GM18507 (cell line): ENCODE measurements around the gene CCDC63.
A peak's percentile ranks its signal among the peaks of the same experiment; 100 is the strongest.

ENCODE experiments used
- DNase-seq: peaks from one replicate; pipeline ENCODE4 v3.0.0; 2011; ENCODE audit warnings: low read depth; ENCODE audit not compliant: insufficient read length; ENCODE audit errors: extremely low spot score
- FAIRE-seq: peaks from 2 replicates; lab custom pipeline; 2011; peaks lifted over from hg19 to GRCh38; lab: Jason Lieb, UNC

The CCDC63 gene

GRCh38 chr12:110917467-110917866 is 70.7 kb downstream of the CCDC63 start:
- DNase-seq, result no peak
- FAIRE-seq, result no peak

GRCh38 chr12:110917961-110918360 is 71.2 kb downstream of the CCDC63 start:
- DNase-seq (no peak), FAIRE-seq (no peak)

- FAIRE-seq, result no peak
- no peak for DNase-seq
Measured at GRCh38 chr12:110919720-110920119, 72.9 kb downstream of the CCDC63 start.

- no peak for FAIRE-seq
Measured at GRCh38 chr12:110920324-110920910, 73.6 kb downstream of the CCDC63 start, which contains the start of gene MYL2. Gene MYL2 (minus strand): TSS chr12:110920579. CDS start chr12:110920529, 50 bp downstream.

DNA sequence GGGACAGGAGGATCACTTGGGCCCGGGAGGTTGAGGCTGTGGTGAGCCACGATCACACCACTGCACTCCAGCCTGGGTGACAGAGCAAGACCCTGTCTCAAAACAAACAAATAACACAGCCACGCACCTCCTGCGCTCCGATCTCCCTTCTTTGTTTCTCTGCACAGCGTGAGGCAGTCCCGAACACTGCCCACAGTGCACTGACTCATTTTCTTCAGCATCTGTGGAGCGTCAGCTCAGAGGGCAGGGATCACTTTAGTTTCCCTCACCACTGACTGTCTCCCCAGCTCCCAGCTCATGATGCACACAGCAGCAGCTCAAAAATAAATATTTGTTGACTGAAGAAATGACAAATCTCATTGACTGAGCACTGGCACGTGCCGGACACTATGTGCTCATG is 74.5 kb downstream of the CCDC63 start:
- DNase-seq (no peak), FAIRE-seq (no peak)

More at GRCh38 chr12:110920324-110920910, 73.6 kb downstream of the CCDC63 start, which contains the start of gene MYL2:
- DNase-seq, result no peak

- no peak for FAIRE-seq
Measured at GRCh38 chr12:110922652-110923051, 75.9 kb downstream of the CCDC63 start.

GRCh38 chr12:110923192-110923591 is 76.4 kb downstream of the CCDC63 start:
- no peak for DNase-seq

More at GRCh38 chr12:110922652-110923051, 75.9 kb downstream of the CCDC63 start:
- DNase-seq, result no peak

DNA sequence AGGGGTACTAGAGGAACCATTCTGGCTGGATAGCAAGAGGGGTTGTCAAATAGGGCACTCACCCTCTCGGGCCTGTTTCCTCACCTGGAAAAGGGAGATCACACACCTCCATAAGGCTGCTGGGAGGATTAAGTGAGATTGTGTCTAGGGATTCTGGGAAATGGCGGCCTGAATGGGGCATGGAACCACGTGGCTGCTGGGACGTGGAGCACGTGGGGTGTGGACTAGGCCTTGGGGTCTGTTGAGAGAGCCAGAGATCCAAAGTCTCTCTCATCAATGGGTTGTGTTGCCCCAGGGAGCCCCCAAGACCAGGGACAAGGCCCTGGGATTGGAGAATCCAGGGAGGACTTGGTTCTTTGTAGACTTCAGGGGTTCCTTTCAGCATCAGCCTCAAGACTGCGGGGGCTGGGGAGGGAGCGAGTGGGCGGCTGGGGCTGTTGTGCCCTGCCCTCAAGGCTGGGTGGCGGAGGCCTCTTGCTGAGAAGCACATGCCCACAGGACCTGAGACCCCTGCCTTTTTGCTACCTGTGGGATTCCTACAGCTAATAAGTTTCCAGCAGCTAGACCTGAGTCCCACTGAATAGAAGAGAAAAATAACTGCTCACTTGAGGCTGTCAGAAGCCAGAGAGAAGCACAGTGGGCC is 77.0 kb downstream of the CCDC63 start:
- no peak for DNase-seq
- no peak for FAIRE-seq

More at GRCh38 chr12:110923192-110923591, 76.4 kb downstream of the CCDC63 start:
- FAIRE-seq, result no peak

- no peak for FAIRE-seq
- DNase-seq, result no peak
Measured at GRCh38 chr12:110927546-110927945, 80.8 kb downstream of the CCDC63 start.

GRCh38 chr12:110928700-110929099 is 81.9 kb downstream of the CCDC63 start:
- FAIRE-seq, result no peak

GRCh38 chr12:110929818-110930217 is 83.0 kb downstream of the CCDC63 start:
- no peak for FAIRE-seq
- no peak for DNase-seq

More at GRCh38 chr12:110928700-110929099, 81.9 kb downstream of the CCDC63 start:
- DNase-seq, result no peak

DNA sequence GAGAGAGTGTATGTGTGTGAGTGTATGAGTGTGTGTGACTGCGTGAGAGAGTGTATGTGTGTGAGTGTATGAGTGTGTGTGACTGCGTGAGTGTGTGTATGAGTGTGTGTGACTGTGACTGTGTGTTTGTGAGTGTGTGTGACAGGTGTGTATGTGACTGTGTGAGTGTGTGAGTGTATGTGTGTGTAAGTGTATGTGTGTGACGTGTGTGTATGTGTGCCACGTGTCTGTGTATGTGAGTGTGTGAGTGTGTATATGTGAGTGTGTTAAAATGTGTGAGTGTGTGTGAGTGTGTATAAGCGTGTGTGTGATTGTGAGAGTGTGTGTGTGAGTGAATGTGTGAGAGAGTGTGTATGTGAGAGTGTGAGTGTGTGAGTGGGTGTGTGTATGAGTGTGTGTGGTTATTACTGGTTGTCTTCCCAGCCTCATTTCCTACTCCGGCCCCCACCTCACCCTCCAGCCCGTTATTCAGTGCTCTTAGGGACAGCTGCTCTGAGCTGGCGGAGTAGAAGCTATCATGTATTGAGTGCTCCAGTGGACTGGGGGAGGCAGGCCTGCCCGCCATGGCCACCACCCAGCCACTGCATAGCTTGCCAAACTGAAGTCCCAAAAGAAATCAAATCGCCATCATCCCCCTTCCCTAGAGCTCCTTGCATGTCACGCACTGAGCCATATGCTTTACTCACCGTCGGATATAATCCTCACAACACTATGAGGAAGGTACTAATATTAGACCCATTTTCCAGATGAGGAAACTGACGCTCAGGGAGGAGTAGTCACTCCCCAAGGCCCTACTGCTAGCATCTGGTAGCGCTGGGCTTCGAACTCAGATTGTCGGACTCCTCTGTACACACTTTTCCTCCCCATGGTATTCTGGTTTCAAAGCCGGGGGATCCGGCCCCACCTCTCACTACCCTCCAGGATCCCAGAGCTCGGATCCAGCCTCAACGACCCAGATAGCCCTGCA is 83.8 kb downstream of the CCDC63 start:
- FAIRE-seq (peak; percentile 52), DNase-seq (no peak)

DNA sequence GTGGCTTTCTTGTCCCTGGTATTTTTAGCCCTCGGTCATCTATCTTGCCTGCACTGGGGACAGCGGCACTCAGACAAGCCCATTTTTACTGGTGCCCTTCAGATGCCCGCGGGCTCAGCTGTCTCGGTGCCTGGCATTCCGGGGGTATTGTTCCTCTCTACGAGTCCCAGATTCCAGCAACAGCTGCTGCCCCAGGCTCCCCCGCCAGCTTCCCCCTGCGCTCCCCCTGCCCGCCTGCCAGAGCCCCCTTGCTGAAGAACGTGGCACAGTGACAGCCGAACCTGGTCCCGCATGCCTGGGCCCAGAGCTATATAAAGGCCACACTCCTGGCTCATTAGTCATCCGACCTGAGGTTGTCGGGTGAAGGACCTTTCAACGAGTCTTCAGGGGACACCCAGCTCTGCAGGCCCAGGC is 84.5 kb downstream of the CCDC63 start:
- FAIRE-seq (no peak), DNase-seq (no peak)

- DNase-seq (no peak), FAIRE-seq (no peak)
Measured at GRCh38 chr12:110932046-110932445, 85.3 kb downstream of the CCDC63 start.

DNA sequence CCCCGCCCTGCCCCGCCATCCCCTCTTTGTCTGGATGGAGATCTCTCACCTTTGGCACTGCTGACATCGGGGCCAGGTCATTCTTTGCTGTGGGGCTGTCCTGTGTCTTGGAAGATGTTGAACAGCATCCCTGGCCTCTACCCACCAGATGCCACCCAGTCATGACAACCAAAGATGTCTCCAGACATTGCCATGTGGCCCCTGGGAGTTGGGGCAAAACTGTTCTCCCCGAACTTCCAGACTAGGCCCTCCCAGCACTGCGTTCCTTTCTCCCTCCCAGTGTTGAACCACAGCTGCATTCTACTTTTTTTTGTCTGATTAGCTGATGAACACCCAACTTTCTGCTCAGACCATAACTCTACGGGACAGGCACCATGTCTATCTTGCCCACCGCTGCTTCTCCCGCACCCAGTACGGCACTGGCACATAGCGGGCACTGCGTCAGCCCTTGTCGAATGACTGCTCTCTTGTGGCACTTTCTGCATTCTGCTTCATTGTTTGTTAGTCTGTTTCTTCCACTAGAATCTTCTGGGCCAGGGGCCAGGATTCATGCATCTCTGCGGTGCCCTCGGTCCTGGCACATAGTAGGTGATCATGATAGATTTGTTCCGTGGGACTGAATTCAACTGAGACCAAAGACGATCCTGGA is 86.7 kb downstream of the CCDC63 start:
- DNase-seq (no peak), FAIRE-seq (no peak)

- DNase-seq, result no peak
- FAIRE-seq, result no peak
Measured at GRCh38 chr12:110934093-110934852, 87.5 kb downstream of the CCDC63 start.

- DNase-seq (no peak), FAIRE-seq (no peak)
Measured at GRCh38 chr12:110935588-110935987, 88.8 kb downstream of the CCDC63 start.

DNA sequence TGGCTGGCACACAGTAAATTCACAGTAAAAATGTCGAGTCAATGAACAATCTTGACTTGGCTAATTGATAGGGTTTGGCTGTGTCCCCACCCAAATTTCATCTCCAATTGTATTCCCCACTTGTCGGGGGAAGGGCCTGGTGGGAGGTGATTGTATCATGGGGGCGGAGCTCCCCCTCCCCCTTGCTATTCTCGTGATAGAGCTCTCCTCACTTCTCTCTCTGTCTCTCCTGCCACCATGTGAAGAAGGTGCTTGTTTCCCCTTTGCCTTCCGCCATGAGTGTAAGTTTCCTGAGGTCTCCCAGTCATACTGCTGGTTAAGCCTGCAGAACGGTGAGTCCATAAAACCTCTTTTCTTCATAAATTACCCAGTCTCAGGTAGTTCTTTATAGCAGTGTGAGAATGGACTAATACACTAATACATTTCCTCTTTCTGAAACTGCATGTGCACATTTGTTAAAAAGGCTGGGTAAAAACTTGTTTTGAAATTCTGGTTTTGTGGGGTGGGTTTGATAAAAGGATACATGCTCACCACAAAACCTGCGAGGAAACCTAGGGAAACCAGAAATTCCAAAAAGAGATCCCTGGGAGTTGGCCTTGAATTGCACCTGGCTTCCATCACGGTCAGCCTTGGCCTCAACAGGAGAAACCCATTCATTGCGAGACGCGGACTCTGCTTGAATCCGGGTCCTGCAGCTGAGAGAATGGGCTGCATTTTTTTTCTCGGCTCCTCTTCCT is 89.7 kb downstream of the CCDC63 start:
- DNase-seq (no peak), FAIRE-seq (no peak)
